ENCODE results near the gene SH3RF3. TPM values are rescaled to one million over a fixed set of nuclear protein-coding genes. Genes with fewer than 3 reads are reported as not detected.

Gene SH3RF3
- total RNA-seq, 3 donors from 2014 or later (not counting 1 experiment from before 2014, with no cell fraction given) = 0.23 to 0.61 (median 0.34) TPM

- Mint-ChIP-seq H3K9me3 (no peaks in the 10 kb centered on the region), H3K4me1 (no peaks in the 10 kb centered on the region), H3K4me3 (no peak overlapping the region), H3K27me3 (ENCODE audit: low read depth in 2 of 2) (no peaks in the 10 kb centered on the region), H3K36me3 (no peaks in the 10 kb centered on the region), H3K27ac (no peak overlapping the region)
- 90% methylated on average over 4 of the region's 4 CpGs for WGBS (ENCODE audit: insufficient coverage)
- Histone ChIP-seq H3K27me3 (ENCODE audit: control insufficient read depth, insufficient read depth, low read length) (no peaks in the 10 kb centered on the region), H3K36me3 (ENCODE audit: control insufficient read depth, insufficient read depth, low read length) (no peaks in the 10 kb centered on the region), H3K27ac (ENCODE audit: low read length) (no peak overlapping the region), H3K9me3 (ENCODE audit: control insufficient read depth, insufficient read depth, low read length) (no peaks in the 10 kb centered on the region), H3K4me1 (ENCODE audit: control insufficient read depth, insufficient read depth, low read length) (no peaks in the 10 kb centered on the region), H3K4me3 (ENCODE audit: low read length) (no peak overlapping the region)
- intact Hi-C loops (cut with micrococcal nuclease) = no loop called here
- TF ChIP-seq, protein P1, sequence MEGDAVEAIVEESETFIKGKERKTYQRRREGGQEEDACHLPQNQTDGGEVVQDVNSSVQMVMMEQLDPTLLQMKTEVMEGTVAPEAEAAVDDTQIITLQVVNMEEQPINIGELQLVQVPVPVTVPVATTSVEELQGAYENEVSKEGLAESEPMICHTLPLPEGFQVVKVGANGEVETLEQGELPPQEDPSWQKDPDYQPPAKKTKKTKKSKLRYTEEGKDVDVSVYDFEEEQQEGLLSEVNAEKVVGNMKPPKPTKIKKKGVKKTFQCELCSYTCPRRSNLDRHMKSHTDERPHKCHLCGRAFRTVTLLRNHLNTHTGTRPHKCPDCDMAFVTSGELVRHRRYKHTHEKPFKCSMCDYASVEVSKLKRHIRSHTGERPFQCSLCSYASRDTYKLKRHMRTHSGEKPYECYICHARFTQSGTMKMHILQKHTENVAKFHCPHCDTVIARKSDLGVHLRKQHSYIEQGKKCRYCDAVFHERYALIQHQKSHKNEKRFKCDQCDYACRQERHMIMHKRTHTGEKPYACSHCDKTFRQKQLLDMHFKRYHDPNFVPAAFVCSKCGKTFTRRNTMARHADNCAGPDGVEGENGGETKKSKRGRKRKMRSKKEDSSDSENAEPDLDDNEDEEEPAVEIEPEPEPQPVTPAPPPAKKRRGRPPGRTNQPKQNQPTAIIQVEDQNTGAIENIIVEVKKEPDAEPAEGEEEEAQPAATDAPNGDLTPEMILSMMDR (IDR thresholded peaks at IDR 0.05) = no peak
- no peak for DNase-seq
- no peak for ATAC-seq
Measured at GRCh38 chr2:109151519-109151918, 22.5 kb downstream of the SH3RF3 start.

- 89% methylated on average over 9 of the region's 10 CpGs for WGBS (ENCODE audit: insufficient coverage)
- H3K4me1 ChIP-seq (ENCODE audit: control insufficient read depth, insufficient read depth, low read length) = no peaks in the 10 kb centered on the region
- intact Hi-C loops (cut with micrococcal nuclease) = no loop called here
Measured at GRCh38 chr2:109153005-109153784, 24.2 kb downstream of the SH3RF3 start.

DNA sequence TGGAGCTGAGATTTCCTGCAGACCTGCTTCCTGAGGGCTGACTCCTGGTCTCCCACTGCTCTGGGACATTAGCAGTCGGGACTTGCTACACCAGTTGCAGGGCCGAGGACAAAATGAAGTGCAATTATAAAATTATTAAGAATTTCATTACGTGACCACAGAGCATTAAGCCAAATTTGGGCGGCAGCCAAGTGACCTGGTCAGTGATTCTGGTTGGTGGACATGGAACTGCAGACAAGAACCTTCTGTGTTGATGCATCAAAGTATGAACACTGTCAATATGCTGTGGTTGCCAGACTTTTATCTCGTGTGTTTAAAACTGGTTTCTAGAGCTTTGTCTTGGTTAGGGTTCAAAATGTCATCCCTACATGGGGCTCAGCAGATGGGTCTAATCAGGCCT, 24.8 kb downstream of the SH3RF3 start:
- Histone ChIP-seq H3K4me1 (ENCODE audit: control insufficient read depth, insufficient read depth, low read length) (no peaks in the 10 kb centered on the region), H3K4me3 (ENCODE audit: low read length) (no peak overlapping the region), H3K9me3 (ENCODE audit: control insufficient read depth, insufficient read depth, low read length) (no peaks in the 10 kb centered on the region), H3K27ac (ENCODE audit: low read length) (no peak overlapping the region), H3K27me3 (ENCODE audit: control insufficient read depth, insufficient read depth, low read length) (no peaks in the 10 kb centered on the region), H3K36me3 (ENCODE audit: control insufficient read depth, insufficient read depth, low read length) (no peaks in the 10 kb centered on the region)
- Mint-ChIP-seq H3K4me3 (no peak overlapping the region), H3K4me1 (no peaks in the 10 kb centered on the region), H3K27me3 (ENCODE audit: low read depth in 2 of 2) (no peaks in the 10 kb centered on the region), H3K36me3 (no peaks in the 10 kb centered on the region), H3K27ac (no peak overlapping the region), H3K9me3 (no peaks in the 10 kb centered on the region)
- intact Hi-C loops (cut with micrococcal nuclease) = no loop called here
- 86% methylated on average over 5 of the region's 5 CpGs for WGBS (ENCODE audit: insufficient coverage)
- TF ChIP-seq, protein P1 (IDR thresholded peaks at IDR 0.05) = no peak
- DNase-seq (no peak), ATAC-seq (no peak)

More at GRCh38 chr2:109153005-109153784, 24.2 kb downstream of the SH3RF3 start:
- no peaks in the 10 kb centered on the region for H3K4me1 Mint-ChIP-seq
- H3K36me3 Mint-ChIP-seq = no peaks in the 10 kb centered on the region
- Histone ChIP-seq H3K27ac (ENCODE audit: low read length) (no peak overlapping the region), H3K4me3 (ENCODE audit: low read length) (no peak overlapping the region), H3K36me3 (ENCODE audit: control insufficient read depth, insufficient read depth, low read length) (no peaks in the 10 kb centered on the region), H3K27me3 (ENCODE audit: control insufficient read depth, insufficient read depth, low read length) (no peaks in the 10 kb centered on the region), H3K9me3 (ENCODE audit: control insufficient read depth, insufficient read depth, low read length) (no peaks in the 10 kb centered on the region)
- H3K4me3 Mint-ChIP-seq = no peak overlapping the region
- H3K27ac Mint-ChIP-seq = no peak overlapping the region
- DNase-seq (no peak), ATAC-seq (no peak)
- no peaks in the 10 kb centered on the region for H3K9me3 Mint-ChIP-seq
- TF ChIP-seq, protein P1 (IDR thresholded peaks at IDR 0.05) = no peak
- H3K27me3 Mint-ChIP-seq (ENCODE audit: low read depth in 2 of 2) = no peaks in the 10 kb centered on the region

DNA sequence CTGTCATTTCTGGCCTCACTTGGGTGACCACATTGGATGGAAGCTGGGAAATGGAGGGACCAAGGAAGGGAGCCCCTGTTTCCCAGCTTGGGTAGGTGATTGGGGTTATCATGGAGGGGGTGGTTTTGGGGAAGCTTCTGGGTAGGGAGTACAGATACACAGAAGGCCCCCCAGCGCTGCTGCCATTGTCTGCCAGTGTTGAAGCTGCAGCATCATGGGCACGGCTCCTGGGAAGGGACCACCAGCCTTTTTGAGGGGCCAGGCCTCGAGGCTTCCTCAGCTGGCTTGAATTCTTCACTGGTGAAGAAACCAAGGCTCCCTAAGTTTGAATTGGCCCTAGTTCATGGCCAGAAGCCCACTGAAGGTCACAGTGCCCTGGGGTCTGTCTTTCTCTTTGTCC, 25.2 kb downstream of the SH3RF3 start:
- no peak overlapping the region for H3K27ac Mint-ChIP-seq
- H3K36me3 Mint-ChIP-seq = no peaks in the 10 kb centered on the region
- 78% methylated on average over 3 of the region's 3 CpGs for WGBS (ENCODE audit: insufficient coverage)

More for the DNA sequence above, 25.2 kb downstream of the SH3RF3 start:
- no peaks in the 10 kb centered on the region for H3K9me3 ChIP-seq (ENCODE audit: control insufficient read depth, insufficient read depth, low read length)
- no peaks in the 10 kb centered on the region for H3K36me3 ChIP-seq (ENCODE audit: control insufficient read depth, insufficient read depth, low read length)
- no peak for ATAC-seq
- no peak overlapping the region for H3K4me3 ChIP-seq (ENCODE audit: low read length)
- Mint-ChIP-seq H3K9me3 (no peaks in the 10 kb centered on the region), H3K27me3 (ENCODE audit: low read depth in 2 of 2) (no peaks in the 10 kb centered on the region), H3K4me3 (no peak overlapping the region), H3K4me1 (no peaks in the 10 kb centered on the region)
- intact Hi-C loops (cut with micrococcal nuclease) = no loop called here
- no peak overlapping the region for H3K27ac ChIP-seq (ENCODE audit: low read length)
- H3K4me1 ChIP-seq (ENCODE audit: control insufficient read depth, insufficient read depth, low read length) = no peaks in the 10 kb centered on the region
- H3K27me3 ChIP-seq (ENCODE audit: control insufficient read depth, insufficient read depth, low read length) = no peaks in the 10 kb centered on the region
- TF ChIP-seq, protein P1 (IDR thresholded peaks at IDR 0.05) = no peak
- DNase-seq = no peak
